Measurements from ENCODE around the gene LRRC4B.
"Not testable (repeated sequence)": the region's sequence is repeated elsewhere in the genome, so short reads cannot be mapped to it uniquely, and the experiment has no call there.

Gene LRRC4B

DNA sequence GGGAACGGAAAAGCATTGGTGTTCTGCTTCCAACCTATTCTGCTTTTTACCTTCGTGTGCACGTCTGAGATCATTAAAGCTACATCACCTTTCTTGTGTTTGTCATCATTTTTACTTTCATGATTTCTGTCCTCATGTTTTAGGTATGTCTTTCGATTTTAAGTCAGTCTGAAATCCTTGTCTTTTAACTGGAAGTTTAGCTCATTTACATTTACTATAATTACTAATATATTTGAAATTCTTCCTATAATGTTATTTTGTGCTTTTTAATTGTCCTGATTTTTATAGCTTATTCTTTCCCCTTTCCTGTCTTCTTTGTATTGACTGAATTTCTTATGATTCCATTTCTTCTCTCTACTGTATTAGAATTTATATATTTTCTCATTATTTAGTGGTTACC, 35.3 kb downstream of the LRRC4B start:
- FAIRE-seq (no peak), DNase-seq (ENCODE audit: insufficient read length, low spot score) (no peak)

DNA sequence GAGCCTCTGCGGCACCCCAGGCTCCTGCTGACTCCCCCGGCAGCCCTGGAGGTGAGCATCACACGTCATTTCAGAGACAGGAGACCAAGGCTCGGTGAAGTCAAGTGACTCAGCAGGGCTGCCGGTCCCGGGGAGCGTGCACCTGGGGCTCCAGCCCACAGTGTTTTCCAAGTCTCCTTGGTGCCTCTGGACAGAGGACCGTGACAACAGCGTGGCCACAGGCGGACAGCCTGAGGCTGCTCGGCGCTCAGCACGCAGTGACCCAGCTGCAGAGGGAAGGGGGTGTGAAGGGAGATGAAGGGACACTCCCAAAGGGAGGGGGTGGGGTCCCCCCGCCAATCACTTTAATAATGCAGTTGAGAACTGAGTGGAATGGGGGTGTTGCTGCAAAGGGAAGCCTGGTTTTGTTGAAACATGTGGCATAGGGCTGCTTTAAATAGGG, 37.0 kb downstream of the LRRC4B start:
- FAIRE-seq: no peak

DNA sequence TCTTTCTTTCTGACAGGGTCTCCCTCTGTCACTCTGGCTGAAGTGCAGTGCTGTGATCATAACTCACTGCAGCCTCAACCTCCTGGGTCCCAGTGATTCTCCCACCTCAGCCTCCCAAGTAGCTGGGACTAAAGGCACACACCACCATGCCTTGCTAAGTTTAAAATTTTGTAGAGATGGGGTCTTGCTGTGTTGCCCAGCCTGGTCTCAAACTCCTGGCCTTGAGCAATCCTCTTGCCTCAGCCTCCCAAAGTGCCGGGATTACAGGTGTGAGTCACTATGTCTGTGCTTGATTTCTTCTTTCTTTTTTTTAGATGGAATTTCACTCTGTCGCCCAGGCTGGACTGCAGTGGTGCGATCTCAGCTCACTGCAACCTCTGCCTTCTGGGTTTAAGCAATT, 40.2 kb downstream of the LRRC4B start:
- not testable (repeated sequence) for FAIRE-seq; DNase-seq (ENCODE audit: insufficient read length, low spot score)

More for the DNA sequence above, 37.0 kb downstream of the LRRC4B start:
- DNase-seq (ENCODE audit: insufficient read length, low spot score): no peak

DNA sequence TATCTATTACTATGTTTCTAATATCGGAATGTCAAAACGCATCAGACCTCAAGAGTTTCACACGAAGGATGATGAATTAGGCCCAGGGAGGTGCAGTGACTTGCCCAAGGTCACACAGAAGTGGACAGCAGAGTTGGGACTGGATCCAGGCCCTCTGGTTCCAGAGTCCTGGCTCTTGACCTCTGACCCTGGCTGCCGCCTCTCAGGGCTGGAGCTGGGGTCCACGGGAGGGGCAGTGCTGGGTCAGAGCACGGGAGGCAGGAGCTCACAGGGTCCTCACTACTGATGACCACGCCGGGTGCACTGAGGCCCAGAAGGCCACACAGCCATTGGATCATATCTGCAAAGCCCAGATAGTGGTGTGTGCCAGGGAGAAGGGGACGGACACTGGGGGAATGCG, 45.4 kb downstream of the LRRC4B start:
- no peak for DNase-seq (ENCODE audit: insufficient read length, low spot score)
- no peak for FAIRE-seq

DNA sequence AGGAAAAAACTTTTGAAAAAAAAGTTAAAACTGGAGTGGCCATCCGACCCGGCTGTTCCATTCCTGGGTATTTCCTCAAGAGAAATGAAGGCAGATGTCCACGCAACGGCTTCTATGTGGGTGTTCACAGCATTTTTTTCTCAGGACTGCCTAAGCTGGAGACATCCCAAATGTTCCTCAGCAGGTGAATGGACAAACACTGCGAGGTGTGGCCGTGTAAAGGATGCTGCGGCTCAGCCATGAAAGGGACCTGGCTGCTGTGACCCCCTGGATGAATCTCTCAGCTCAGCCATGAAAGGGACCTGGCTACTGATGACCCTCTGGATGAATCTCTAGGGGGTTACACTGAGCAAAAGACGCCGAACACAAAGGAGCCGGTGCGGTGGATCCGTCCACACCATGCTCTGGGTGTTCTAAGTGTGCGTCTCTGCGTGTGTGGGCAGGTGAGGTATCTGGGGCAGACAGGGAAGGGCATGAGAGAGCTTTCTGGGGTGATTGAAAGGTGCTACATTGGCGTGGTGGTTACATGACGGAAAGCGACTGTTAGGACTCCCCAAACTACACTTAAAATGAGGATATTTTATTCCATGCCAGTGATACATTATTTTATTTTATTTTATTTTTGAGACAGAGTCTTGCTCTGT, 47.3 kb downstream of the LRRC4B start:
- FAIRE-seq (no peak), DNase-seq (ENCODE audit: insufficient read length, low spot score) (no peak)

DNA sequence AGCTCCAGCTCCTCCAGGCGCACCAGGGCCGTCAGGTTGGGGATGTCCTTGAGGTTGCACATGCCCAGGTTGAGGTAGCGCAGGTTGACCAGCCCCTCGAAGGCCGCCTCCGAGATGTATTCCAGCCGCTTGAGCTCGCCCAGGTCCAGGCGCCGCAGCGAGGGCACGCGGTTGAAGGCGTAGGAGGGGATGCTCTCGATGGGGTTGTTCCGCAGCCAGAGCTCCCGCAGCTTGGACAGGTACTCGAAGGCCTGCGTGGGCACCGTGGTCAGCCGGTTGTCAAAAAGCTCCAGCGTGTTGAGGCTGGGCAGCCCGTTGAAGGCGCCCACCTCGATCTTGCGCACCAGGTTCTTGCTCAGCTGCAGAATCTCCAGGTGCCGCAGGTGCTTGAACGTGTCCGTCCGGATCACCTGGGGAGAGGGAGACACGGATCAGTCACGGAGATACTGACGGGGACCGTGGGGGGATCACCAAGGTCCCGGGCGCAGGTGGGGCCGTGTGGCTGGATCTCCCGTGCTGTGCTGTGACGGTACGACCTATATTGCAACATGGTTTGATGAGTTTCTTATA, 49.1 kb downstream of the LRRC4B start:
- no peak for FAIRE-seq

DNA sequence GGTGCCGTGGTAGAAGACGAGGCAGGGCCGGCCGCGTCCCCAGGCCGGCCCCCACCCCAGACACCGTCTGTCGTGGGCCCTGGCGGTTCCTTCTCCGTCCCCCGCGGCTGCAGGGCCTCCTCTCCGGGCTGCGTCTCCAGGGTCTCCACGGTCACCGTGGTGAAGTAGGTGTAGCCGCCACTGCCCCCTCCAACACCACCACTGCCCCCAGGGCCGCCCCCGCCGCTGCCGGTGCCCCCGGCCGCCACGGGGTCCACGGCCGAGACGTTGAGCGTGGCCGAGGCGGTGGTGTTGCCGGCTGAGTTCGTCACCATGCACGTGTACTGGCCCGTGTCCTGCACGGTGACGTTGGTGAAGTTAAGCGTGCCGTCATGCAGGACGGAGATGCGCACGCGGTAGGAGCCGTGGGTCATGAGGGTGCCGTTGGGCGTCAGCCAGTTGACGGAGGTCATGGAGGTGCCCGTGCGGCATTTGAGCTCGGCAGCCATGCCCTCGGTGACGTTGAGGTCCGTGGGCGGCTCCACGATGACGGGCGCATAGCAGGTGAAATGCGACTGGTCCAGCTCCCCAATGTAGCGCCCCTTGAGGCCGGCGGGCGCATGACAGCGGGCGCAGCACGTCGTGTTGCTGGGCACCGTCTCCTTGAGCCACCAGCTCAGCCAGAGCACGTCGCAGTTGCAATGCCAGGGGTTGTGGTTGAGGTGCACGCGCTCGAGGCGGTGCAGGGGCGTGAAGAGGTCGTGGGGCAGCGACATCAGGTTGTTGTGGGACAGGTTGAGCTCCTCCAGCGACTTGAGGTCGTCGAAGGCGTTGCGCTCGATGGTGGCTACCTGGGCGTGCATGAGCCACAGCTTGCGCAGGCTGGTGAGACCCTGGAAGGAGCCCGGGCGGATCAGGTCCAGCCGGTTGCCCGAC, 49.9 kb downstream of the LRRC4B start:
- no peak for FAIRE-seq
- no peak for DNase-seq (ENCODE audit: insufficient read length, low spot score)

More for the DNA sequence above, 49.1 kb downstream of the LRRC4B start:
- no peak for DNase-seq (ENCODE audit: insufficient read length, low spot score)

DNA sequence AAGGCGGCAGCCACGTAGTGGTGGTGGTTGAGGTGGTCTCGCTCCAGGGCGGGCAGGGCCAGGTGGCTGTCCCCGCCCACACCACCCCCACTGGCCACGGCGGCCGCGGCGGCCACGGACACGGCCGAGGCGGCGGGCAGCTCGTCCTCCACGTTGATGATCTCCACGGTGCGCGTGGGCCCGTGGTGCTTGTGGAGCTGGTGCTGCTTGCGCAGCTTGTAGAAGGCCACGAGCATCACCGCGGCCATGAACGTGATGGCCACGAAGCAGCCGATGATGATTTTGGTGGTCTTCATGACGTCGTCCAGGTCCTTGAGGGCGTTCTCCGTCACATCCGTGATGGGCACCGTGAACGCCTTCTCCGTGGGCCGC, 50.5 kb downstream of the LRRC4B start:
- no peak for FAIRE-seq

DNA sequence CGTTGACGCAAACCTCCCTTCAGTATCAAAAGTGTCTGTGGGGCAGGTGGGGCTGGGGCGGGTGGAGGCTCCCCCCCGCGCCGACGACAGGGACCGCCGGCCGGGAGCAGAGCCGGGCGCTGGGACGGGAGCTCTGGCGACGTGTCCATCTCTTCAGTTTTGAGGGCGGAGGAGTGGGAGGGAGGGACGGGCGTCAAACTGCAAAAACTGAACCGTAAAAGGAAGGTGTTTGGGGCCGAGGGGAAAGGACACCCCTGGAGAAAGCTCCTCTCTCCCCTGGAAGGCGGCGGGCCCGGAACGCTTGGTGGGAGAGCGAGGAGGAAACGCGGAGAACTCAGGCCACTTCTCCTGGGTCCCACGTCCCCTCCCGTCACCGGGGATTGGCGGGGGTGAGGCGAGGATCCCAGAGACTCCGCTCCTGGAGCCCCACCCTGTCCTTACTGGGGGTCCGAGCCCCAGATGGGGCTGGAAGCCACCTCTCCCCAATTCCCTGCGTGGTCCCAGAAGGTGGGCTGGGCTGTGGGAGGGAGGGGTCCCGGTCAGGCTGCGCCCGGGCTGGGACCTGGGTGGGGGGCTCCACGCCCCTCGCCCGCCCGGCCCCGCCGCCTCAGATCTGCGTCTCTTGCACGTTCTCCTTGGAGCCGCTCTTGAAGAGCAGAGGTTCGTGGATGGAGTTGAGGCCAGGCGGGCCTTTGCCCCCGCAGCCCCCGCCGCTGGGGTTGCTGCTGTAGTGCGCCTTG, 51.1 kb downstream of the LRRC4B start:
- FAIRE-seq: no peak
- DNase-seq (ENCODE audit: insufficient read length, low spot score): no peak

More for the DNA sequence above, 50.5 kb downstream of the LRRC4B start:
- no peak for DNase-seq (ENCODE audit: insufficient read length, low spot score)

DNA sequence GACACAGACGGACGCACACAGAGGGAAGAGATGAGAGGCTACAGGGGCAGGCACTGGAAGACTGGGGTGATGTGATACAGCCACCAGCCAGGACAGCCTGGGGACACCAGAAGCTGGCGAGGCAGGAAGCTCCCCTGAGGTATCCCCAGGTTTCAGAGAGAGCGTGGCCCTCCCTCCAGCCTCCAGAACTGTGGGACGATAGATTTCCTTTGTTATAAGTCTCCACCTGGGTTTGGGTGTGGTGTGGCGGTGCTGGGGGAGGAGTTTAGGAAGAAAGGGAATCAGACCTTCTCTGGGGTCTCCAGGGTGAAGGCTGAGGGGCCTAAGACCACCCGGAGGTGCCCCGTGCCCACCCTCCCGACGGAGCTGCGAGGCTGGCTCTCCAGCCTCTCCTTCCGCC, 51.8 kb downstream of the LRRC4B start:
- FAIRE-seq (no peak), DNase-seq (ENCODE audit: insufficient read length, low spot score) (no peak)

DNA sequence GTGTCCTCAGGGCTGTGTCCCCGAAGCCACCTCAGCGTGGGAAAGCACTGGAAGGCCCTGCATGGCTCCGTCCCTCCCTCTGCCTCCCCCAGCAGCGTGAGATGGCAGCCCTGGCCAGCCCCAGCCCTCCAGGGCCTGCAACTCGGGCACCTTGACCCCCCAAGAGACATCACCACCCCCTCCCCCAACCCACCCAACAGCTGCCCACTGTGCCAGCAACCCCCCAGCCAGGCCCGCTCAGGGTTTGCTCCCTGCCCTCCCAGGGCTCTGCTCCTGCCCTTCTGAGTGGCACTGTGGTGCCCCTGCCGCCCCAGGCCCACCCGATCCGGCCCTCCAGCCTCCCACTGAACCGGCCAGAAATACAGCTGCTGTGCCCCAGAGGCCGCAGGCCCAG, 53.1 kb downstream of the LRRC4B start:
- DNase-seq (ENCODE audit: insufficient read length, low spot score) (no peak), FAIRE-seq (no peak)

DNA sequence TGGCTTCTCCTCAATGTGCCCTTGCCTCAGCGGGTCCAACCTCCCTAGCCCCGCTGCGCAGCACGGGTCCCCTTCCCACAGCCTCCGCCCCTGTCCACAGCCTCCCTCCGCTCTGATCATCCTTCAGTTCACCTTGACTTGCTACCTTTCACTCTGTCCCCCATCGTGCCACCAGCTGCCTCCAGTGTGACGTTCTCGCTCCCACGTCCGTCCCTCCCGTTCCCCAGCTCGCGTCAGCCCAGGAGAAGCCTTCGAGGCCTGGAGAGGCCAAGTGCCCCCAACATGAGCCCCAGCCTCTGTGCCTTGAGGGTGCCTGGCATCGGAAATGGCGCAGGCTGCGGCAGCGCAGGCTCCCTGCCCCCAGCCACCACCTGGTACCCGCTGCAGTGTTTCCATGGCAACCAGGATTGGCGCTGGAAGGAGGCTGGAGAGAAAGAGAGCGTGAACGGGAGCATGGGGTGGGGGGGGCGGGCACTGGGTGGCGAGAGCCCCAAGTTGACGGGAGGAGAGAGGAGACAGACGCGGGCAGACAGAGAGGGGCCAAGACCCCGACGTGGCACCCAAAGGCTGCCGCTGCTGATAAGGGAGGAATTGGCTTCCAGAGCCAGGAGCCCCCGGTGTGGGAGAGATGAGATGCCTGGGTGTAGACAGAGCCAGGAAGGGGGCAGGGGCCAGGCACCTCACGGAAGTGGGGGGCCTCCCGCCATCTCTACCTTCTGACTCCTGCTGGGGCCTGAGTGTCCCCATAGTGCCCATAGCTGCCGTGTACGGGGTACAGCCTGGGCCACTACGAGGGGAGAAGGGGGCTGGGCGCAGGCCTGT, 53.7 kb downstream of the LRRC4B start:
- DNase-seq (ENCODE audit: insufficient read length, low spot score) (no peak), FAIRE-seq (no peak)

DNA sequence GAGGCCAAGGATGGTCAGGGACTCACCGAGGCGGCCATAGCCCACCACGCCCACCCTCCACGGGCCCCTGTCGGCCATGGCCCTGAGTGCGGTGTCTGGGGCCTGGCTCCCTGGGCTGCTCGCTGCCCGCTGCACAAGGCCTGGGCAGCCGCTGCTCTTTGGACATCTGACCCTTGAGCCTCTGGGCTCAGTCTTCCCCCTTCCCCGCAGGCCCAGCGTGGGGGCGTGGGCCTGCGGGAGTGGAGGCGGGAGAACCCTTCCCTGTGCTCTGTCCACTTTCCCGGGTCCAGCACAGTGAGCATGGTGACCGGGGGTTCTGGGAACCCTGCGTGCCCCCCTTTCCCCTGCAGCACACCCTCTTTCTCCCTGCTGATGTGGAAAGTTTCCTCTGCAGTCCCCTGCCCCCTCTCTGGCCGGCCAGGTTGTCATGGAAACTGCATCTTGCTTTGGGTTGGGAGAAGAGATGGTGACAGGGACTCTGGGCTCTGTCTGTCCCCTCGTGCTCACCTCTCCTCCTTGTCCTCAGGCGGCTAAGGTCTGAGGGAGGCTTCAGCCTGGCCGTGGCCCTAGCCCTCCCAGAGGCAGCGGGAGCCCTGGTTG, 54.4 kb downstream of the LRRC4B start, which contains the start of gene ASPDH:
Gene ASPDH, minus strand, starts transcription at position 168 of the 600 bp plus-strand sequence. Its CDS starts 90 bp downstream, at position 78.
- FAIRE-seq (no peak), DNase-seq (ENCODE audit: insufficient read length, low spot score) (no peak)

DNA sequence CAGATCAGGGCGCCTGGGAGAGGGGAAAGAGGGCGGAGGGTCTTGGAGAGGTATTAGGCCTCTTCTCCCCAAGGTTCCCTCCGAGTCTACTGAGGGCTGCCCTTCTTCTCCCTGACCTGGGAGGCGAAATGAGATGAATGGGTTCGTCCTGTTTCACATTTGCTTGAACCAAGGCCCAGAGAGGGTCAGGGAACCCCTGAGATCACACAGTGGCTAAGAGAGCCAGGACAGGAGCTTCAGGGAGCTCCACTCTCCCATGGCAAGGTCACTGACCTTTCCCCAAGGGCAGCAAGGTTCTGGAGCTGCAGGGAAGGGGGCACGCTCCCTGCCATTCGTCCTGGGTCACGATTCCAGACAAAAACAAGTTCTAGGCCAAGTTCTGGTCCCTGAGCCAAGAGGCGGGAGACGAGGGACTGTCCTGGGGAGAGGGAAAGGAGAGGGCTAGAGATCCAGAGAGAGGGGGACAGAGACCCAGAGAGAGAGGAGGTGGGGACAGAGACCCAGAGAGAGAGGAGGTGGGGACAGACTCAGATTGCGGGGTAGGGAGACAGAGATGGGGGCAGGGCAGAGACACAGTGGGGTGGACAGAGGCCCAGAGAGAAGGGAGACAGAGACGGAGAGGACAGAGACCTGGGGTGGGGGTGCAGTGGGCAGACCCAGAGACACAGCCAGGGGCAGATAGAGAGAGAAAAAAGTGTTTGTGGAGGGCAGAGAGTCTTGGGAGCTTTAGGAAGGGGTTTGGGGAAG, 55.1 kb downstream of the LRRC4B start:
- FAIRE-seq: no peak
- DNase-seq (ENCODE audit: insufficient read length, low spot score): no peak

DNA sequence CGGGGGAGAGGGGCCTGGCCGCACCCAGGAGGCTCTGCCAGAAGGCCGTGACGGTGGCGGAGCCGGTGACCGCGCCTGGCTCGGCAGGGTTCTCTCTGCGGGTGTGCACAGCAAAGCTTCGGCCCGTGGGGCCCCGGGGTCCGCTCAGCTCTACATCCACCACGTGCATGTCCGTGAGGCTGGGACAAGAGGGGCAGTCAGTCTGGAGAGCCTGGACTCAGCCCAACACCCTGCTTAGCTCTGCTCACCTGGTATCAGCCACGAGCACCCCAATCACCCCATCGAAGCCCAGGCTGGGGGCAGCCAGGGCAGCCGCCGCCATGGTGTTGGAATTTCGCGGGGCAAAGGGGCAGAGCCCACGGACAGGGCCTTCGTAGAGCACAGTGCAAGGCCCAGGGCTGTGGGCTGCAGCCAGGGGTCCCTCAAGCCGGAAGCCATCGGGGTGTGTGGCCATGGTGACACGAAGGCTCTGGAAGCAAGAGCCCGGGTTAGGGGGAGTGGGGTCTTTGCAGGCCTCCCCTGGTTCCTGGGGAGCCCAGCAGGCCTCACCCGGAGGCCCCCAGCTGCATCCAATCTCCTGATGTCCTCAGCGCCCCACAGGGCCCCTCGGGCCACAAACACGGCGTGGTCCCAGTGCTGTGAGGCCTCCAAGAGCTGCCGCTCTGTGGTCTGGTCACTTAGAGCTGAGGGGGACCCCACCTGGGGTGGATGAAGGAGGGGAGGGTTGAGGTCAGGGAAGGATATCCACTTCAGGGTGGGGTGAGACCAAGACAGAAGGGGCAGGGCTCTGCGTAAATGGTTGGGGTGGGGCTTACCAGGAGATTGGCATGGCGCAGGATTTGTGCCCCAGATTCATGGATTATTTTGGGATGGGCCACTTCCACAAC, 55.9 kb downstream of the LRRC4B start:
- no peak for FAIRE-seq
- no peak for DNase-seq (ENCODE audit: insufficient read length, low spot score)

DNA sequence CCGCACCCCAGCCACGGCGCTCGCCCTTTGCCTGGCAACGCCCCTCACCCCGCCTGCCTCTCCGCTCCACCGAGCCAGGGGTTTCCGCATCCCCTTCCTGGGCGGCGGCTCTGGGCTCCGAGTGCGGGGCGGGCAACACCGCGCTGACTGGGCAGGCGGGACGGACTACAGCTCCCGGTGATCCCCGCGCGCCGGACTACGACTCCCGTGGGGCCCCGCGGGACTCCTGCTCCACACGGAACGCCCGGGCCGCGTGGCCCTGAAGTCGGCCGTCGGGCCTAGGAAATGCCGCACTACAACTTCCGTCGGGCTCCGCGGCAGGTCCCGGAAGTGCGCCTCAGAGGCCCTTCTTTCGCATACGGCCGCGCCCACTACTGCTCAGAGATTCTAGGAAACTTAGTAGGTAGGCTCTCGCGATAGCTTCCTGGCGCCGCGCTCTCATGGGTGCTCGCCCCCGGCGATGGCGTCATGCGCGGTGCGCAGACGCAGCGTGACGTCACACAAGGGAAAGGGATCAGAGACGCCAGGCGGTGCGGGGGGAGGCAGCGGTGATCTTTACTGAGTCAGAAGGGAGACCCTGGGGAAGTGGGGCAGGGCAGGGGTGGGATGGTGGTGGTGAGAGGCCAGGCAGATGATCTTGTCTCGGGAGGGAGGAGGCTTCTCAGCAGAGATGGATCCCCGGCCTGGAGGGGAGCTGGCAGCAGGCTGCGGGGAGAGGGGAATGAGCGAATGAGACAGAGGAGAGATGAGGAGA, 57.0 kb downstream of the LRRC4B start, which contains the start of gene JOSD2:
Gene JOSD2, minus strand, starts transcription at position 123 of the 754 bp plus-strand sequence. CDS start 760 bp downstream, outside the sequence.
- DNase-seq (ENCODE audit: insufficient read length, low spot score) (peak; percentile 97), FAIRE-seq (peak; percentile 96)

DNA sequence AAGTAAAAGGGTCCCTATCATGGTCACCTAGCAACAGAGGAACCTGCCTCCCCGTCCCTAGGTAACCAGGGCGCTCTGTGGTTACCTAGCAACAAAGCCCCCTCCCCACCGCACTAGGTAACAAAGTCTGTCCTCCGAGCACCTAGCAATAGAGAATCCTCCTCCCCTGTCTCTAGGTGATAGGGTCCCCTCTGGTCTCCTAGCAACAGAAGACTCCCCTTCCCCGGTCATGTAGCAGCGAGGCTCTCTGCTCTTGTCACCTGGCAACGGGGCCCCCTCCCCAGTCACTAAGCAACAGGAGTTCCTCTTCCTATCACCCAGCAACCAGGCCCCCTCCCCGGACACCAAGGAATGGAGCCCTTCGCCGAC, 57.6 kb downstream of the LRRC4B start:
- peak; percentile 28 for FAIRE-seq
- DNase-seq (ENCODE audit: insufficient read length, low spot score): peak; percentile 35
